ENCODE results near the gene GNAT1.
"Not testable (repeated sequence)": the region's sequence is repeated elsewhere in the genome, so short reads cannot be mapped to it uniquely, and the experiment has no call there.

Gene GNAT1

GRCh38 chr3:50226888-50227389 is 35.5 kb downstream of the GNAT1 start:
- TF ChIP-seq CTCF (IDR thresholded peaks at IDR 0.05; ENCODE audit: low read depth, low read length, missing control alignments), result no peak
- no peak for DNase-seq (ENCODE audit: extremely low read depth, low read depth)

GRCh38 chr3:50227390-50228183 is 36.2 kb downstream of the GNAT1 start:
- peak; percentile 69 for TF ChIP-seq CTCF (IDR thresholded peaks at IDR 0.05; ENCODE audit: low read depth, low read length, missing control alignments)
- peak overlapping the region; percentile 74 for H3K4me3 ChIP-seq (replicated peaks; ENCODE audit: low read depth, low read length)

More at GRCh38 chr3:50226888-50227389, 35.5 kb downstream of the GNAT1 start:
- H3K4me3 ChIP-seq (replicated peaks; ENCODE audit: low read depth, low read length), result peak overlapping the region; percentile 74

GRCh38 chr3:50228184-50228763 is 36.9 kb downstream of the GNAT1 start:
- not testable (repeated sequence) for DNase-seq (ENCODE audit: extremely low read depth, low read depth)

More at GRCh38 chr3:50227390-50228183, 36.2 kb downstream of the GNAT1 start:
- DNase-seq (ENCODE audit: extremely low read depth, low read depth), result peak; percentile 48

GRCh38 chr3:50229490-50229889 is 38.1 kb downstream of the GNAT1 start:
- H3K4me3 ChIP-seq (replicated peaks; ENCODE audit: low read depth, low read length), result no peak overlapping the region
- no peak for DNase-seq (ENCODE audit: extremely low read depth, low read depth)
- TF ChIP-seq CTCF (IDR thresholded peaks at IDR 0.05; ENCODE audit: low read depth, low read length, missing control alignments), result no peak

More at GRCh38 chr3:50228184-50228763, 36.9 kb downstream of the GNAT1 start:
- peak overlapping the region; percentile 74 for H3K4me3 ChIP-seq (replicated peaks; ENCODE audit: low read depth, low read length)

GRCh38 chr3:50230104-50230793 is 38.8 kb downstream of the GNAT1 start:
- DNase-seq (ENCODE audit: extremely low read depth, low read depth), result no peak
- TF ChIP-seq CTCF (IDR thresholded peaks at IDR 0.05; ENCODE audit: low read depth, low read length, missing control alignments), result no peak
- H3K4me3 ChIP-seq (replicated peaks; ENCODE audit: low read depth, low read length), result no peak overlapping the region

GRCh38 chr3:50230794-50231125 is 39.4 kb downstream of the GNAT1 start:
- no peak overlapping the region for H3K4me3 ChIP-seq (replicated peaks; ENCODE audit: low read depth, low read length)
- no peak for TF ChIP-seq CTCF (IDR thresholded peaks at IDR 0.05; ENCODE audit: low read depth, low read length, missing control alignments)
- no peak for DNase-seq (ENCODE audit: extremely low read depth, low read depth)

- no peak overlapping the region for H3K4me3 ChIP-seq (replicated peaks; ENCODE audit: low read depth, low read length)
- TF ChIP-seq CTCF (IDR thresholded peaks at IDR 0.05; ENCODE audit: low read depth, low read length, missing control alignments), result no peak
- no peak for DNase-seq (ENCODE audit: extremely low read depth, low read depth)
Observed at GRCh38 chr3:50231581-50231980, 40.2 kb downstream of the GNAT1 start.
